Activated CD4-positive, alpha-beta T cell treated with anti-CD3 and anti-CD28 coated beads, Interleukin-2, amount 50 U/mL, for 1 hour (primary cell): ENCODE measurements around the gene JPH4.

ENCODE experiments used
- DNase-seq: peaks from one replicate; pipeline ENCODE4 v3.0.0-alpha.2; 2020

Gene JPH4

DNA sequence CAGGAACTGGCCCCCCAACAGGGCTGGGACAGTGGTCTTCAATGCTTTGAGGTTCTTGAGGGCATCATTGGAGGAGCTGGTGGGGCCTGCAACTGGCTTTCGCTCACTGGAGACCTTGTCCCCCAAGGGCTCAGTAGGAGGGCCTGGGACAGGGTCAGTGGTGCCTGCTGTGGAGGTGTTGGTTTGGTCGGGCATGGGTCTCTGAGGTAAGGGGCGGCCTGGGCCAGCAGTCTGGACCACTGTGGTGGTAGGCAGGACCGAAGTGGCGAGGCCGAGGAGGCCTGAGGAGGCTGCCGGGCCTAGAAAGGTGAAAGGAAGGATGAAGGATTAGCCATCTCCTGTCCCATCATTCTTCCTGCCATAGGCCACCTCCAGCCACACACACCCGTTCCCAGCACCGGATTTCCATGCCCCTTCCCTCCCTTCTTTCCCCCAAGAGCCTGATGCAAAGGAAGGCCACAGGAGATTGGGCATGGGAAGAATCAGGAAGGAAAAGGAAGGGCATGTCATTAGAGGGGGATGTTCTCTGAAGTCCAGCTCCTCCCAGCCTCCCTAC is 55.9 kb downstream of the JPH4 start:
- DNase-seq = no peak

DNA sequence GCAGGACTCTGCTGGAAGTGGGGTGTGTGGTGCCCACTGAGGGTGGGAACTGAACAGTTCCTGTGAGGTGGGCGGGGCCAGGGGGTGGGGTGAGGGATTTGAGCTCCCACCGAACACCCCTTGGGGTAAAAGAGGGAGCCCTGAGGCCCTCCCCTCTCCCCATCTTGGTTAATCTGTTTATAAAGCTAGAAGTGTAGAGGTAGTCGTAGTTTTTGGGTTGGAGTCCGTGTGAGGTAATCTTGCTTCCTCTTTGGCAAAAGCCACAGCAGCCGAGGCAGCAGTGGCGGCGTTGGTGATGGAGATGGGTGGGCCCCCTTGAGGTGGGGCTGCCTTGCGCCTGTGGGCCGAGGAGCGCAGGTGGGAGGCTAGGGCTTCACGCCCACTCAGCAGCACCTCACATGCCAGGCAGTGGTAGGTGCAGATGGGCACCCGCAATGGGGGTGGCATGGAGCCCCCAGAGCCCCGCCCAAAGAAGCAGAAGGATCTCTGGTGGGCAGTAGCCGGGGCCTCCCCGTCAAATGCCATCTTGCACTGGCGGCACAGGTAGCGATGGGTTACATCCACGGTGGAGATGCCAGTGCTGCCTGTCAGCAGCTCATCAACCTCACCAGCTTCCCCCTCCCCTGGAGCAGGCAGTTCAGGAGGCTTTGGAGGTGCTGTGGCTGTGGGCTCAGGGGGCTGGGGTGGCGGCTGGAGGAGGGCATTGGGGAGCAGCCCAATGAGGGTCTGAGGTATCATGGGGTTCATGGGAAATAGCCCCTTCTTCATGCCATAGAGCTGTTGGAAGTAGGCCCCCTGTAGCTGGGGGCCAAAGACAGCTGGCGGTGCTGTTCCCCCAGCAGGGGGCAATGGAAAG is 56.6 kb downstream of the JPH4 start:
- DNase-seq = no peak

GRCh38 chr14:23520899-23521533 is 57.6 kb downstream of the JPH4 start:
- no peak for DNase-seq

GRCh38 chr14:23518709-23519108 is 59.9 kb downstream of the JPH4 start:
- DNase-seq = no peak
